Stimulated activated CD4-positive, alpha-beta T cell treated with anti-CD3 and anti-CD28 coated beads, TNF-alpha, amount 100 ng/mL, for 4 hours (primary cell): Measurements from ENCODE around the gene GPD1L.

ENCODE experiments used
- DNase-seq, 3 experiments: peaks; one replicate each; pipeline ENCODE4 v3.0.0-alpha.2; 2020; ENCODE audit warnings: low read depth in 3 of 3

GPD1L gene

GRCh38 chr3:32136703-32137102 is 30.3 kb downstream of the GPD1L start:
- no peak for DNase-seq

GRCh38 chr3:32137870-32138269 is 31.4 kb downstream of the GPD1L start:
- no peak for DNase-seq

- no peak for DNase-seq
Measured at GRCh38 chr3:32138545-32139104, 32.2 kb downstream of the GPD1L start.

GRCh38 chr3:32140943-32141342 is 34.5 kb downstream of the GPD1L start:
- DNase-seq = no peak

- DNase-seq = peak in 1 of 3 experiments; percentile 32
Measured at GRCh38 chr3:32143849-32144757, 37.7 kb downstream of the GPD1L start.

- no peak for DNase-seq
Measured at GRCh38 chr3:32146746-32147211, 40.4 kb downstream of the GPD1L start.

- no peak for DNase-seq
Measured at GRCh38 chr3:32147509-32147908, 41.1 kb downstream of the GPD1L start.

GRCh38 chr3:32147933-32148332 is 41.5 kb downstream of the GPD1L start:
- no peak for DNase-seq

GRCh38 chr3:32148351-32148750 is 41.9 kb downstream of the GPD1L start:
- no peak for DNase-seq

- DNase-seq = no peak
Measured at GRCh38 chr3:32153414-32154204, 47.2 kb downstream of the GPD1L start.

GRCh38 chr3:32154205-32154579 is 47.8 kb downstream of the GPD1L start:
- no peak for DNase-seq

- DNase-seq = no peak
Measured at GRCh38 chr3:32155117-32155516, 48.7 kb downstream of the GPD1L start.

GRCh38 chr3:32157600-32158264 is 51.3 kb downstream of the GPD1L start:
- no peak for DNase-seq

GRCh38 chr3:32160706-32161214 is 54.3 kb downstream of the GPD1L start:
- DNase-seq = no peak

GRCh38 chr3:32165442-32165841 is 59.0 kb downstream of the GPD1L start:
- DNase-seq = no peak

- no peak for DNase-seq
Measured at GRCh38 chr3:32166654-32167053, 60.2 kb downstream of the GPD1L start.

- DNase-seq = no peak
Measured at GRCh38 chr3:32172420-32172819, 66.0 kb downstream of the GPD1L start.

- peak in 1 of 3 experiments; percentile 48 for DNase-seq
Measured at GRCh38 chr3:32175607-32176197, 69.3 kb downstream of the GPD1L start.

GRCh38 chr3:32176989-32177701 is 70.7 kb downstream of the GPD1L start:
- peak; percentile 9 to 55 (median 22) for DNase-seq

- peak in 2 of 3 experiments; percentile 8 to 21 for DNase-seq
Measured at GRCh38 chr3:32177702-32178198, 71.3 kb downstream of the GPD1L start.
